GM10847 (cell line): ENCODE measurements around the gene YKT6.

Source experiments
- POLR2A ChIP-seq: IDR thresholded peaks from 2 replicates; pipeline ENCODE4 v1.6.1; 2011; ENCODE audit not compliant: insufficient read length; ENCODE audit errors: extremely low read depth

The YKT6 gene

DNA sequence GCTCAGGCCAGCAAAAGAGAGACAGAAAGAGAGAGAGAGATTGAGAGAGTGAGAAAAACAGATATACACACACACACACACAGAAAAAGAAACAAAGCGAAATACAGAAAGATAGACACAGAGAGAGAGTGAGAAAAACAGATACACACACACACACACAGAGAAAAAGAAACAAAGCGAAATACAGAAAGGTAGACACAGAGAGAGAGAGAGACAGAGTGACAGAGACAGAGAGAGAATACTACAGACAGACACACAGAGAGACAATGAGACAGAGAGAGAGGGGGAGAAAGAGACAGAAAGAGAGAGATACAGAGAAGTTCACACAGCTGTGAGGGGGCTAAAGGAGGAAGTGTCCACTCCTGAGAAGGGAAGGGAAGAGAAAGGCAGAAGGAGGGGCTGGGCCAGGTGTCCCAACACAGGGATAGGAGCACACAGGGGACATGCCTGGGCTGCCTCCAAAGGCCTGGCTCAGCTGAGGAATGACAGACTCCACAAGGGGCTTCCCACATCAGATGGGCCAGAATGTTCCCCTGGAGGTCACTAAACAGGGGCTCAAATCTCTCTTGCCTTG is 15.8 kb upstream of the YKT6 start:
- TF ChIP-seq POLR2A: no peak

DNA sequence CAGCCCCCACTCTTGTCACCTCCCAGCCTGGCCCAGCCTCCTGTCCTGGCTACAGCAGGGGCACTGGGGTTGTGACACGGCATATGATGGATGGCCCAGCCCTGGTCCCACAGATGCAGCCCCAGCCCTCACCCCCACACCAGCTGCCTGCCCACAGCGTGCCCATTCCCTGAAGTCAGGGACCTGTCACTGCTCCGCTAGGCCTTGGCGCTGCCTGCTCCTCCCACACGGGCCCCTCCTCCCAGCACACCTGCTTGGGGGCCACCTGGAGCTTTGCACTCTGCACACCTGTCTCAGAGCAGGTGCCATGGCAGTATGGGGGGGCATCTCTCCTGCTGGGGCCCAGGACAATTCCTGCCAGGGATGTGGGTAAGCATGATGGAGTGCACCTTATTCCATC is 15.0 kb upstream of the YKT6 start:
- TF ChIP-seq POLR2A: no peak

GRCh38 chr7:44186736-44187135 is 14.0 kb upstream of the YKT6 start:
- TF ChIP-seq POLR2A: no peak

DNA sequence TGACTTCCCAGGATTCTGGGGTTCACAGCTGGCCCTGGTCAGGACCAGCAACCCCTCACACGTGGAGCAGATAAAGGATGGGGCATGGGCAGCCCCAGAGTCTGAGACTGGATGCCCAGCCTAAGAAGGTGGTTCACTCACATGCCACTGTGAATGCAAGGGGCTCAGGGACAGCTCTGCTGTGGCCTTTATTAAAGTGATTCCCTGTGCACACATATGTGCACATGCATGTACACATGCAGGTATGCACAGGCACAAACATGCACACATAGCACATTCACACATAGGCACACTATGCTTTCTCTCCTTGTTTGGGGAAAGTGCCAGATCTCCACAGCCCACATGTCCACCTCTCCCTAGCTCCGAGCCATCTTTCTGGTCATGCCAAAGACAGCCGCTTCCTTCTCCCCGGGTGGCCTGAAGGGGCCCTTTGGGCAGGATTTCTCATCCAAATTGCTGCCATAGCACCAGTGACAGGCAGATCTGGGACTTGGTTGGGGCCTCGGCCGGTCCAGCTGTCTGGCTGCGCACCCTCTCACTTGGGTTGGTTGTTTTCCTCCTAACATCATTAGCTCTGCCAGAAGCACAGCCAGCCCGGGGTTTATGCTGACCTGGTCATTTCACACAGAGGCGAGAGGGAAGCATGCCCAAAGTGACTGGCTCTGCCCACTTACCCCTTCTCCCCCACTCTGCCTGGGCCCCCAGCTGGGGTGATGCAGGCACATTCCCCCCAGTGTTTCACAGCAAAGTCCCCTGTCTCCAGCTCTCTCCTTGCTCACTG is 13.0 kb upstream of the YKT6 start:
- TF ChIP-seq POLR2A: no peak

GRCh38 chr7:44188480-44189225 is 12.1 kb upstream of the YKT6 start:
- TF ChIP-seq POLR2A: no peak

DNA sequence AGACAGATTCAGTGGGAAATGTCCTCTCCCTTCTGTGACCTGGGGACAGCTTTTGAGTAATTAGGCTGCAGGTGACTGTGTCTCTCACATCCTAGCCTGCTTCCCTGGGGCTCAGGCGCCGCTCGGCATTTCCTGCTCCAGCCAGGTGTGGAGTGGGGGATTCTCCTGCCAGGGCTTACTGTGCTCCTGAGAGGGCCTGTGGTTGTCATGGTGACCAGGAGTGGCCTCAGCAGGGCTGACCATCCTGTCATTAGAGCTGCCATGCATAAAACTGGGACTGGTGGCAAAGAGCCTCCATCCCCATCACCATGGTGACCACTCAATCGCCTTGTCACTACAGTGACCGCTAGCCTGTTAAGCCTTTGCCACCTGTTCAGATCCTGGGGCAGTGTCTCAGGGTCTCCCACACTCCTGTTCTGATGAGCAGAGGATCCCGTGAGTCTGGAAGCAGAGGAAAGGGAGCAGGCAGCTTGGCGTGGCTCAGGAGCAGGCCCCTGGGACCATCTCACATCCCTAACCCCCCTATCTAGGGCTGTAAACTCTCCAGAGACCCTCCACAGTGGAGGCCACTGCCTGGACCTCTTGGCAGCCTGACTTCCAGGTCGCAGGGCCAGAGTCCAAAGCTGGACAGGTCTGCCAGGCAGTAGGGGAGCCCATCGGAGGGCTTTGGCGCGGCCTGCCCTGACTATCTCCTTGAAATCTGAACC is 11.3 kb upstream of the YKT6 start, which contains the start of gene GCK:
GCK (minus strand) TSS at position 154 of the 707 bp plus-strand sequence. CDS start 486 bp downstream, outside the sequence.
- no peak for TF ChIP-seq POLR2A

DNA sequence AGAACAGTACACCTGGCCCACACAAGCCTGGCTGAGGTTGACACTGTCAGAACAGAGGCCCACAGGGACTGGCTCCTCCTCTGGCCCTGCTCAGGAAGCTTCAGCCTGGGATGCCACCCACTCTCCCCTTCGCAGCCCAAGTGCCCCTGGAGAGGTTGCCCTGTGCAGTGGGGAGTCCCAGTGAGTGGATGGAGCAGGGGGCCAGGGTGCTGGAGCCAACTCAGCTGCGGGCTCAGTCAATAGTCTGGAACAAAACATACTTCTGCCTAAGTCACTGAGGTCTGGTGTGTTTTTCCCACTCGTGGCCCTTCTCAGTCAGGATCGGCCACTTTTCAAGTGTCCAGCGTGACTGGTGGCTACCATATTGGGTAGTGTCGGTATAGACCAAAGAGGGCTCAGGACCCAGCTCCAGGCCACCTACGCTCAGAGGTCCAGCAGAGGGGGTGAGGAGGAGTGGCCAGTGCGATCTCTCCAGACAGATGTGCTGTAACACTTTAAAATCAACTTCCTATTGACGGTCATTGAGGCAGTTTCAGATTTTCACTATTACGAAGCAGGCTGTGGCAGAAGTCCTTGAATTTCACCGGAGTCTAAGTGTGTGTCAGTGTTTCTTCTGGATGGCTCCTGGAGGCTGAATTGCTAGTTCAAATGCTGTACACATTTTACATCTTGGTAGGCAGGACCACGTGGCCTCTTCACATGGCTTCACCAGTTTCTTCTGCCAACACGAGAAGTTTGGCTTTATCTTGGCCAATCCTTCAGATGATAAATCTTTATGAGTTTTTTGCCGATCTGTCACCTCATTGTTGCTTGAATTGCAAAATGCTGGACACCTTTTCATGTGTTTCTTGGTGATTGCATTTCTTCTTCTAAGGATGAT is 10.5 kb upstream of the YKT6 start:
- no peak for TF ChIP-seq POLR2A

- TF ChIP-seq POLR2A: no peak
Observed at GRCh38 chr7:44191171-44191570, 9.6 kb upstream of the YKT6 start.

DNA sequence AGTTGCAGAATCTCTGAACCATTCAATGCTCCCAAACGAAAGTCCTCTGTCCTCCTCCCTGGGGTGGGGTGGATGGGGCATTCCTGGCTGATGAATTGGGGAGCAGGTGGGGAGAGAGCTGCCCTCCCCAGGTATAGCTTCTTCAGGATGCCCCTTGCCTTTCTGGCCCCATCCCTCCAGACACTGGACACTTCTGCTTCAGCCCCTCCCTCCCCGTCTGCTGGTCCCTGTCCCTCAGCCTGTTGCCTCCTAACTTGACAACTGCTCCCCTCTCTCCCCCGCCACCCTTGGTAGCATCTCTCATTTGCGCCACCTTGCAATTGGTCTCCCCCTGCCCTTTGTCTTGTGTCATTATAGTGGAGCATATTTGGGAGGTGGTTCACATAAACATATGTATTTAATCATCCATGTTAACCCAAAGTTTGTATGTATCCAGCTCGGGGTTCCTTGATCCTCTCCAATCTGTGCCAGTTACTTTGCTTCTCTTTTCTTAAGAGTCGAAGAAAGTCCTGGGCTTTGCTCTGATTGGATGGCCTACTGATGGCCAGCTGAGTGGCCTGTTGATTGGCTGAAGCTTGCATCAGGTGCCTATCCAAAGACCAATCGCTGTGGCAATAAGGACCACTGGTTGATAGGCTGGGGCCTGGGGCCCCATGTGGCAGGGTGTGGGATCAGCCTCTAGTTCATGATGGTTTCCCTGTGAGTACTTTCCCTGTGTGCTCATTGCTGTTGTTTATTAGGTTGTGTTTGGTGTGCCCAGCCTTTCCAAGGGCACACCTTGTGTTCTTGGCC is 7.6 kb upstream of the YKT6 start:
- TF ChIP-seq POLR2A: no peak

DNA sequence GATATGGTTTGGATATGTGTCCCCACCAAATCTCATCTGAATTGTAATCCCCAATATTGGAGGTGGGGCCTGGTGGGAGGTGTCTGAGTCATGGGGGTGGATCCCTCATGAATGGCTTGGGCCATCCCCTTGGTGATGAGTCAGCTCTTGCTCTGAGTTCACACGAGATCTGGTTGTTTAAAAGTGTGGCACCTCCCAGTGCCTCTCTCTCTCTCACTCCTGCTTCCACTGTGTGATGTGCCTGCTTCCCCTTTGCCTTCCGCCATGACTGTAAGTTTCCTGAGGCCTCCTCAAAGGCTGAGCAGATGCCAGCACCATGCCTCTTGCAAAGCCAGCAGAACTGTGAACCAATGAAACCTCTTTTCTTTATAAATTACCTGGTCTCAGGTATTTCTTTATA is 6.7 kb upstream of the YKT6 start:
- TF ChIP-seq POLR2A: no peak

DNA sequence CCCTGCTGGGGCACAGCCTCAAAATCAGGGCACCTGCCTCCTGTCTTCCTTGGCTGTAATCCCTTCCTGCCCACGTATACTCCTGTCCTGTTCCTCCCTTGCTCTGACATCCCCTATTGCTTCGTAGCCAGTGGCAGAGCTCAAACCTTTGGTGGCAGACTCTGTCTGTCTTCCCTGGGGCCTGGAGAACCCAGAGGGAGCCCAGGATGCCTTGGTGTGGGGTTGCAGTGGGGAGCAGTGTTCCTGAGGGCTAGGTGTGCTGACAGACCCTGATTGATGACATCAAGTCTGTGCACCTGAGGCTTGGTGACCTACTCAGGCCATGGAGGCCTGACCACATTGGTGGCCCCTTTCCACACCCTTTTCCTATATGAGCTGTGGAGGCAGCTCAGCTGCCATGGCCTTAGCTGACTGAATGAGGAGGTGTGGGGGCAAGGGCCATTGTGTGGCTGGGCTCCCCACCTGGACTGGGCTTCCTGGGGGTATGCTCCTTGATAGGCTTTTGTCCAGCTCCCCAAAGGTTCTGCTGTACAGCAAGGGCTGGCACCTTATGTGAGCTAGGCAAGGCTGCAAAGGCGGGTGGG is 6.1 kb upstream of the YKT6 start:
- TF ChIP-seq POLR2A: no peak

DNA sequence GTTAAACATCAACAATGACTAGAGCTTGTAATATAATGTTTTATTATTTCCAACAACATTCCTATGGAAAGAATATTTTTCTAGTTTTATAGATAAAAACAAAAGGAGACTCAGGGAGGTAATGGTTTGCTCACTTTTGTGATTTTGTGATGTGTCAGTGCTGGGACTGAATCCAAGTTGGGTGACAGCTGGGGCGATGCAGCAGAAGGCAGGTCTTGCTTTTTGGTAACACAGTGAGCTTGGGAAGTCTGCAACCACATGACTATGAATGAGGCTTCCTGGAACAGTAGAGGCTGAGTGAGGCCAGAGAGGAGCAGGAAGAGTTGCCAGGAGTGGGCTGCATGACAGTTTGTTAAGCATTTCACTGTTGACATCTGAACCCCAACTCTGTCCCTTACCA is 4.9 kb upstream of the YKT6 start:
- no peak for TF ChIP-seq POLR2A

DNA sequence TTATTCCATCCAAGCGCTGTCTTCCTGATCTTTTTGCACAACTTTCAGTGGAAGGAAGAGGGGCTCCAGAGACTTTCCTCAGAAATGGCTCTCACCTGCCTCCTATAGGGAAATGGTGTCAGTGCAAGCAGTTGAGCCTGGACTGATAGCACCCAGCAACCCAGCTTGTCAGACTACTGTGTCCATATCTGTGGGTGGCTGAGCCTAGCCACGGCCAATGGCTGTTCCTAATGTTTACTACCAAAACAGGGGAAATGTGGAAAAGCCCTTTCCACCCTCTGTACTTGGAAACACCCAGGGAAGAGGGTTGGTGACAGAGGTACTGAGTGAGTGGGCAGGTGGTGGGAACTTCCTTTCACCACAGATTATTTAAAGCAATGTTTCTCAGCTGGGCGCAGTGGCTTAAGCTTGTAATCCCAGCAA is 4.3 kb upstream of the YKT6 start:
- TF ChIP-seq POLR2A: no peak

DNA sequence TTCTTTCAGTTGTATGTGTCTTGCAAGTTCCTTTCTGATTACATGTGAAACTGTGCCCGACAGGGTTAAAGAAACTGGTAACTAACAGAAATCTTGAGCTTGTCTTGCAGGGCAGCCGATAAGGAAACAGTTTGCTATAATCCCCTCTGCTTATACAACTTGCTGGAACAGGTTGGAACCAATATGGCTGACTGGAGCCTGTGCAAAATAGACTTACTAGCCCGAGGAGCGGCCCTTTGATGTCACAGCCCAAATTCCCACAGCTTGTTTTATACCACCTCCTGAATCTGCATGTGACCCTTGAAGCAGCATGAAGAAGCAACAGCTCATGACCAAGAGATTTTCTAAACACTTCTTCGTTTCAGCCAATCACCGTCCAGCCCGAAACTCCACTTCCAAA is 3.3 kb upstream of the YKT6 start:
- TF ChIP-seq POLR2A: no peak

GRCh38 chr7:44201813-44202212 is 1.0 kb downstream of the YKT6 start:
- TF ChIP-seq POLR2A: no peak
